ENCODE data around the gene GFOD2.

- no peak for TF ChIP-seq POLR2A (IDR thresholded peaks at IDR 0.05)
- TF ChIP-seq CTCF (IDR thresholded peaks at IDR 0.05 in 4 of 5, conservative IDR thresholded peaks at IDR 0.05 in 1 of 5) = no peak
Measured at GRCh38 chr16:67662653-67663010, 56.5 kb downstream of the GFOD2 start.

Data from gastrocnemius medialis (tissue), 4 donors.